Kidney epithelial cell (primary cell): Measurements from ENCODE around the gene B3GALT4. TPM values are rescaled to one million over a fixed set of nuclear protein-coding genes. Genes with fewer than 3 reads are reported as not detected.
A peak's percentile ranks its signal among the peaks of the same experiment; 100 is the strongest.
"Not testable (repeated sequence)": the region's sequence is repeated elsewhere in the genome, so short reads cannot be mapped to it uniquely, and the experiment has no call there.

Experiments
- DNase-seq: peaks from one replicate; pipeline ENCODE4 v3.0.0-alpha.2; 2010; ENCODE audit warnings: low read depth
- H3K27me3 ChIP-seq: 2 replicates; pipeline ENCODE4 v1.6.0; 2011; ENCODE audit warnings: low read length; ENCODE audit not compliant: control insufficient read depth, insufficient read depth
- H3K36me3 ChIP-seq: 2 replicates; pipeline ENCODE4 v1.5.1; 2011; ENCODE audit warnings: low read length; ENCODE audit not compliant: control insufficient read depth, insufficient read depth
- H3K4me3 ChIP-seq: 2 replicates; pipeline ENCODE4 v1.5.1; 2011; ENCODE audit warnings: low read depth, mild to moderate bottlenecking, control low read depth, low read length
- CTCF ChIP-seq: IDR thresholded peaks from 2 replicates; pipeline ENCODE4 v1.5.1; 2011; ENCODE audit warnings: mild to moderate bottlenecking, moderate library complexity, low read length, control low read depth, inconsistent platforms; ENCODE audit not compliant: insufficient read depth, poor library complexity, severe bottlenecking
- total RNA-seq: library from RNA; depleted of rRNA; stranded (reverse); fragments of >200 nt; gene quantifications from 2 replicates; pipeline ENCODE4 v1.2.3, GENCODE V29; 2015

Gene B3GALT4
- total RNA-seq, 1 donor from 2014 or later, result 1.4 TPM

GRCh38 chr6:33259032-33259431 is 17.9 kb upstream of the B3GALT4 start:
- TF ChIP-seq CTCF, result no peak
- Histone ChIP-seq H3K4me3 (no peak overlapping the region), H3K27me3 (no peaks in the 10 kb centered on the region), H3K36me3 (no peaks in the 10 kb centered on the region)
- DNase-seq, result no peak

- DNase-seq, H3K36me3 ChIP-seq, H3K27me3 ChIP-seq, H3K4me3 ChIP-seq: not testable (repeated sequence)
These were observed 14.4 kb upstream of the B3GALT4 start for GRCh38 chr6:33262490-33262889.

GRCh38 chr6:33264015-33264414 is 12.9 kb upstream of the B3GALT4 start:
- Histone ChIP-seq H3K36me3 (no peaks in the 10 kb centered on the region), H3K27me3 (no peaks in the 10 kb centered on the region), H3K4me3 (no peak overlapping the region)
- no peak for DNase-seq
- no peak for TF ChIP-seq CTCF

- H3K36me3 ChIP-seq, result peaks cover 3% of the 10 kb centered on the region
- no peak for TF ChIP-seq CTCF
- DNase-seq, result no peak
- peak overlapping the region; percentile 64 for H3K4me3 ChIP-seq
- H3K27me3 ChIP-seq, result no peaks in the 10 kb centered on the region
These were observed 5.8 kb upstream of the B3GALT4 start for GRCh38 chr6:33271117-33271467.

- H3K27me3 ChIP-seq, result no peaks in the 10 kb centered on the region
- H3K4me3 ChIP-seq, result peak within 1 kb of the TSS; percentile 69
- peak; percentile 96 for DNase-seq
- peaks cover 3% of the 10 kb centered on the region for H3K36me3 ChIP-seq
- no peak for TF ChIP-seq CTCF
These were observed 5.3 kb upstream of the B3GALT4 start, which contains the start of the genes RPS18 and VPS52 for GRCh38 chr6:33271468-33272274. RPS18 (plus strand) TSS chr6:33272075; CDS start chr6:33272120, 45 bp downstream. VPS52 (minus strand) TSS chr6:33271876; CDS start chr6:33271675, 201 bp downstream.

GRCh38 chr6:33272275-33273128 is 4.4 kb upstream of the B3GALT4 start:
- Histone ChIP-seq H3K27me3 (no peaks in the 10 kb centered on the region), H3K36me3 (peaks cover 3% of the 10 kb centered on the region), H3K4me3 (peak overlapping the region; percentile 69)
- no peak for TF ChIP-seq CTCF
- no peak for DNase-seq
